RWPE2 (cell line): ENCODE data around the gene IL16.

Experiments
- ATAC-seq: fragments of 200-7000 bp; cut with Tn5 transposase; 3 replicates; pipeline ENCODE4 v1.9.1; 2021; ENCODE audit warnings: low read depth
- DNase-seq: peaks from one replicate; pipeline ENCODE4 v3.0.0-alpha.2; 2020; ENCODE audit warnings: low spot score
- H3K27ac ChIP-seq: fragments of 450-650 bp; 2 replicates; pipeline ENCODE4 v1.5.1; 2017; ENCODE audit warnings: mild to moderate bottlenecking; ENCODE audit not compliant: poor library complexity, severe bottlenecking
- H3K27me3 ChIP-seq: fragments of 250-450 bp; sonication (Bioruptor Pico); 2 replicates; pipeline ENCODE4 v1.5.1; 2021; ENCODE audit warnings: mild to moderate bottlenecking, moderate library complexity; ENCODE audit not compliant: insufficient read depth, poor library complexity, severe bottlenecking
- H3K36me3 ChIP-seq: fragments of 250-450 bp; sonication (Bioruptor Pico); 2 replicates; pipeline ENCODE4 v1.5.1; 2020; ENCODE audit warnings: low read depth, mild to moderate bottlenecking, moderate library complexity
- H3K4me1 ChIP-seq: fragments of 250-450 bp; sonication (Bioruptor Pico); 2 replicates; pipeline ENCODE4 v1.5.1; 2021; ENCODE audit warnings: mild to moderate bottlenecking, moderate library complexity; ENCODE audit not compliant: insufficient read depth, poor library complexity, severe bottlenecking
- H3K4me3 ChIP-seq: fragments of 250-450 bp; sonication (Bioruptor Pico); 2 replicates; pipeline ENCODE4 v1.5.1; 2021; ENCODE audit warnings: mild to moderate bottlenecking, moderate library complexity; ENCODE audit not compliant: severe bottlenecking
- H3K9me3 ChIP-seq: fragments of 250-450 bp; sonication (Bioruptor Pico); 2 replicates; pipeline ENCODE4 v1.5.1; 2021; ENCODE audit warnings: mild to moderate bottlenecking, moderate library complexity; ENCODE audit not compliant: severe bottlenecking
- TF ChIP-seq, protein P1 (sequence below): fragments of 450-650 bp; IDR thresholded peaks from one replicate; pipeline ENCODE4 v1.5.1; 2017; ENCODE audit warnings: mild to moderate bottlenecking, moderate library complexity; ENCODE audit not compliant: poor library complexity, severe bottlenecking

Gene IL16

DNA sequence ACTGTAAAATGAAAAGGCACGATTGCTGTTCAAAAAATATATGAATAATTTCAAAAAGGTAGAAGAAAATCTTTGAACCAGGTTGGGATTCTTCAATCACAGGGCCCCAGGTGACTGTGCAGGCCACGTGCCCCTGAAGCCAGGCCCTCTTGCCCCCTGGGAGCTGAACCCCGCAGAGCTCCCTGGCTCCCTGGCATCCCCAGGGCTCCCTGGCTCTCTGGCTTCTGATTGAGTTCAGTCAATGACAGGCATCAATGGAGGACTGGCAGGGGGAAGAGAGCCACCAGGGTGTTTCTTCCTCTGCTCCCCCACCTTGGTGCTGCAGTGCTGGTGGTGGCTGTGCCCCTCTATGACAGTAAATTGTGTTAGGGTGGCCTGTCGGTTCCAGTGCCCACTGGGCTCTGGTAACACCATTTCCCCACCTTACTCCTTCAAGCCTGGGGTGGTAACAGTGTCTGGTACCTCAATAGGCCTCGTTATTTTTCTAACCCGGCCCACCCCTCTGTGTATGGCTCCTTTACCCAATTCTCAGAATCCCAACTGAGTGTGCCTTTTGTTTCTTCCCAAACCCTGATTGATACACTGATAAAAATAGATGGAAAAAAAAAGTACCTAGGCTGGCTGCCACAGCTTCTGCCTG lies 64.6 kb downstream of the IL16 start:
- Histone ChIP-seq H3K27me3 (no peaks in the 10 kb centered on the region), H3K36me3 (no peaks in the 10 kb centered on the region), H3K4me3 (no peak overlapping the region), H3K9me3 (no peaks in the 10 kb centered on the region), H3K27ac (no peak overlapping the region), H3K4me1 (peaks cover 4% of the 10 kb centered on the region)
- TF ChIP-seq, protein P1, sequence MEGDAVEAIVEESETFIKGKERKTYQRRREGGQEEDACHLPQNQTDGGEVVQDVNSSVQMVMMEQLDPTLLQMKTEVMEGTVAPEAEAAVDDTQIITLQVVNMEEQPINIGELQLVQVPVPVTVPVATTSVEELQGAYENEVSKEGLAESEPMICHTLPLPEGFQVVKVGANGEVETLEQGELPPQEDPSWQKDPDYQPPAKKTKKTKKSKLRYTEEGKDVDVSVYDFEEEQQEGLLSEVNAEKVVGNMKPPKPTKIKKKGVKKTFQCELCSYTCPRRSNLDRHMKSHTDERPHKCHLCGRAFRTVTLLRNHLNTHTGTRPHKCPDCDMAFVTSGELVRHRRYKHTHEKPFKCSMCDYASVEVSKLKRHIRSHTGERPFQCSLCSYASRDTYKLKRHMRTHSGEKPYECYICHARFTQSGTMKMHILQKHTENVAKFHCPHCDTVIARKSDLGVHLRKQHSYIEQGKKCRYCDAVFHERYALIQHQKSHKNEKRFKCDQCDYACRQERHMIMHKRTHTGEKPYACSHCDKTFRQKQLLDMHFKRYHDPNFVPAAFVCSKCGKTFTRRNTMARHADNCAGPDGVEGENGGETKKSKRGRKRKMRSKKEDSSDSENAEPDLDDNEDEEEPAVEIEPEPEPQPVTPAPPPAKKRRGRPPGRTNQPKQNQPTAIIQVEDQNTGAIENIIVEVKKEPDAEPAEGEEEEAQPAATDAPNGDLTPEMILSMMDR: no peak
- ATAC-seq (no peak), DNase-seq (no peak)

DNA sequence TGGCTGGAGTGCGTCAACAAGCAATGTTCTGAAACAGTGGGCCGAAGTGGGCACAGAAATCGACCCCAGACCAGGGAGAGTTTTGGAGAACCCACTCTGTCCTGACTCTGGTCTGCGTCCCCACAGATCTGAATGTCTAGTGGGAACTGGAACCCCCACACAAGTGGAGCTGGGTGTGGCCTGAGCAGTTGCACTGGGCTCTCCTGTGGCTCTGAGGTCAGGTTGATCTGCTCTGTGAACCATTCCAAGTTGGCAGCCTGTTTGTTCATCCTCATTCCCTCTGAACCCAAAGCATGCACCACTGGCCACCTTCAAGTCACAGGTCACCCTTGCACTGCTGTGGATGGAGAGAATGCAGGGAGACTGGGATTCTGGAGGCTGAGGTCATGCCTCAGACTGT lies 66.8 kb downstream of the IL16 start:
- ATAC-seq (no peak), DNase-seq (no peak)
- peaks cover 5% of the 10 kb centered on the region for H3K4me1 ChIP-seq
- no peaks in the 10 kb centered on the region for H3K36me3 ChIP-seq
- no peaks in the 10 kb centered on the region for H3K9me3 ChIP-seq
- no peaks in the 10 kb centered on the region for H3K27me3 ChIP-seq
- TF ChIP-seq, protein P1: no peak
- H3K27ac ChIP-seq: no peak overlapping the region
- no peak overlapping the region for H3K4me3 ChIP-seq

DNA sequence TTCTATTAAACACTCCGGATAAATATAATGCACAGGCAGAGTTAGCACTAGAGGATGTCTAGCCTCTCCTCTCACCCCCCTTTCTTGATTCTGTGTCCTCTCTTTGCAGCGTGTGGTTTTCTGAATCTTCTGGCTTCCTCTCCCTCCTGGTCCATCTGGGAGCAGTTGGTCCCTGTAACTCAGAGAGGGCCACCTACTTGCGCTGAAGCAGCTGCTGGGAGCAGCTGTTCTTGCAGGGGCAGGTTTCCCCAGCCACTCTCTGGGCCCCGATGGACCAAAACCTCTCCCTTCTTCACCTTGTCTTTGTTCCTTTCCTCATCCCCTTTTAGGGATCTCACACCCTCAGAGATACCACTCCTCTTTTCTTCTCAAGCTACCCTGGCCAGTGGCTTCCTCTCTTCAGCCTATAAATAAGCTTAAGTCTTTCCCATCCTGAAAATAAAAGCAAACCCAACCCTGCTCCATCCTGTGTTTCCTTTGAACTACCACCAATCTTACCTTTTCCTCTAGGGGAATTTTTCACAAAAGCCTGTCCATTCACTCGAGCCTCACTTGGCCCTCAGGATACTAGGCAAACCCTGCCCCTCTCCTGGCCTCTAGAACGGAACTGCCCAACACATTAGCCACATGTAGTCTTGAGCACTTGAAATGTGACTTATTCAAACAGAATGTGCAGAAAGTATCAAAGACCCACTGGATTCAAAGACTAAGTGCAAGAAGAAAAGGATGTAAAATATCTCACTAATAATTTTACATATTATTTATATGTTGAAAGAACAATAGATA lies 67.6 kb downstream of the IL16 start:
- no peak overlapping the region for H3K4me3 ChIP-seq
- no peak for DNase-seq
- TF ChIP-seq, protein P1: no peak
- no peaks in the 10 kb centered on the region for H3K9me3 ChIP-seq
- ATAC-seq: no peak
- H3K27me3 ChIP-seq: no peaks in the 10 kb centered on the region
- H3K36me3 ChIP-seq: no peaks in the 10 kb centered on the region
- peaks cover 5% of the 10 kb centered on the region for H3K4me1 ChIP-seq
- no peak overlapping the region for H3K27ac ChIP-seq

DNA sequence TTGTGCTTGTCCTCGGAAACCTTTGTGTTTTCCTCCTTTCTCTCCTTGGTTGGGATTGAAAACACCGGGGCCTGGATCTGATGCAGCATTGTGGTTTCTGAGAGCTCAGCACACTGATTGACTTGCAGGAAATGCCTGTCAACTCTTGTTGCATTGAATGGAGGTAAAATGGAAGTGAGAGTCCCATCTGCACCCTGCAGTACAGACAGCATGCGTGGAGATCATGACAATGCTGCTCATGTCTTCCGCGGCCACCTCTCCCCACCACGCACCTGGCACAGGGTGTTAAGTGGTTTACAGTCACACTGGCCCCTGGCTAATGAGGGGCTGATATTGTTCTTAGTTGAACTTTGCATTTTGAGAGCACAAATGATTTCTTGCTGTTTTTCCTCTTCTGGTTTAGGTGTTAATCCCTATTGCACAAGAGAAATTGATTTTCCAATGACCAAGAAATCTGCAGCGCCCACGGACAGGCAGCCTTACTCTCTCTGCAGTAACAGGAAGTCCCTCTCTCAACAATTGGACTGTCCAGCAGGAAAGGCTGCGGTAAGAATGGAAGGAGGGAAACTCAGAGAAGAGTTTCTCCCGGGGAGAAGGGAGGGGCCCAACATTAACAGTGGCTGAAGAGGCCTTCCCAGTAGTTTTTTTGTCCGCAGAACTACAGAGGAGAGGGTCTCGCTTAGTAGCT lies 68.7 kb downstream of the IL16 start:
- no peak overlapping the region for H3K27ac ChIP-seq
- ATAC-seq (no peak), DNase-seq (no peak)
- no peak overlapping the region for H3K4me3 ChIP-seq
- H3K27me3 ChIP-seq: no peaks in the 10 kb centered on the region
- H3K4me1 ChIP-seq: peaks cover 5% of the 10 kb centered on the region
- TF ChIP-seq, protein P1: no peak
- no peaks in the 10 kb centered on the region for H3K9me3 ChIP-seq
- H3K36me3 ChIP-seq: no peaks in the 10 kb centered on the region
